ENCODE data around the gene METTL22. TPM values are rescaled to one million over a fixed set of nuclear protein-coding genes. Genes with fewer than 3 reads are reported as not detected.

METTL22 gene
- total RNA-seq, 1 donor from 2014 or later = 40.0 TPM

GRCh38 chr16:8645141-8645521 lies 23.6 kb downstream of the METTL22 start:
- no peaks in the 10 kb centered on the region for H3K4me1 ChIP-seq
- TF ChIP-seq CTCF (IDR thresholded peaks at IDR 0.05) = no peak
- TF ChIP-seq POLR2AphosphoS5 (IDR thresholded peaks at IDR 0.05; ENCODE audit: insufficient read depth in 1 of 2, low read depth in 1 of 2) = no peak
- no peak for TF ChIP-seq POLR2A (IDR thresholded peaks at IDR 0.05)
- H3K9me3 ChIP-seq = no peaks in the 10 kb centered on the region
- no peak overlapping the region for H3K4me3 ChIP-seq
- no peaks in the 10 kb centered on the region for H3K27me3 ChIP-seq
- H3K27ac ChIP-seq = no peak overlapping the region
- intact Hi-C loops (cut with DNase I) = no loop called here
- DNase-seq (ENCODE audit: extremely low spot score in 2 of 2) = no peak
- peaks cover 0 to 60% of the 10 kb centered on the region in 2 donors for H3K36me3 ChIP-seq

GRCh38 chr16:8645831-8646230 lies 24.3 kb downstream of the METTL22 start:
- peaks cover 0 to 60% of the 10 kb centered on the region in 2 donors for H3K36me3 ChIP-seq
- no peak overlapping the region for H3K27ac ChIP-seq
- intact Hi-C loops (cut with DNase I) = no loop called here
- no peak for DNase-seq (ENCODE audit: extremely low spot score in 2 of 2)
- TF ChIP-seq POLR2A (IDR thresholded peaks at IDR 0.05) = no peak
- H3K27me3 ChIP-seq = no peaks in the 10 kb centered on the region
- H3K9me3 ChIP-seq = no peaks in the 10 kb centered on the region
- no peaks in the 10 kb centered on the region for H3K4me1 ChIP-seq
- H3K4me3 ChIP-seq = no peak overlapping the region

DNA sequence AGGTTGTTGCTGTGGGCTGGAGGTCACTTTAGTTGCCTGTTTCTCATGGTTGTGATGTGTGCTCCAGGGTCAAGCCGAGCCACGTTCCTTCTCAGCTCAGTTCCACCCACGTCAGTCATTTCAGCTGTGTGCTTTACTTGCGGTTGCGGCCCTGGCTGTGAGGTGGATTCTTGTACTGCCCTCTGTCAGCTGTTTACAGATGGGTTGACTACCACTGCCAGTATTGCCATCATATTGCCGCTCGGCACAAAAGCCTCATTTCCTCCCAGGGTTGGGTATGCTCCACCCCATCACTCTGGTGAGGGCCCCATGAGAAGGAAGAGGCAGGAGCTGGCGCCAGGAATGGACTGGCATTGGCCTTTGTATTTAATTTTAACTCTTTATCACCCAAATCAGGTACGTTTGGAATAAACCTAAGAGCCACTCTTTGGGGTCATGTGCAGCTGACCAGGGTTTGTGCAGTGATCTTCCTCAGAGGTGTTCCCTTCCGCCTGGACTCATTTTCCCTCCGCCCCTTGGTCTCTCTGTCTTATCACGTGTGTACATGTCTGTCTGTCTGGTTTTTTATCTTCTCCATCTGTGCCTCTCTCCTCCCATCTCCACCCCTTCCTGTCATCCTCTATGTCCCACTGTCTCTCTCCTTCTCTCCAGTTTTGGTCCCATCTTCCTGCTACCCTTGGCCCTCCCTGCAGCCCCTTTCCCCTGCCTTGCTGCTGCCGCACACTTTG lies 25.0 kb downstream of the METTL22 start:
- Histone ChIP-seq H3K27me3 (no peaks in the 10 kb centered on the region), H3K9me3 (no peaks in the 10 kb centered on the region), H3K36me3 (peaks cover 0 to 54% of the 10 kb centered on the region in 2 donors), H3K27ac (no peak overlapping the region), H3K4me1 (no peaks in the 10 kb centered on the region), H3K4me3 (no peak overlapping the region)
- TF ChIP-seq CTCF (IDR thresholded peaks at IDR 0.05) (no peak), POLR2A (IDR thresholded peaks at IDR 0.05) (no peak), POLR2AphosphoS5 (IDR thresholded peaks at IDR 0.05; ENCODE audit: insufficient read depth in 1 of 2, low read depth in 1 of 2) (no peak)
- intact Hi-C loops (cut with DNase I) = no loop called here
- DNase-seq (ENCODE audit: extremely low spot score in 2 of 2) = no peak

DNA sequence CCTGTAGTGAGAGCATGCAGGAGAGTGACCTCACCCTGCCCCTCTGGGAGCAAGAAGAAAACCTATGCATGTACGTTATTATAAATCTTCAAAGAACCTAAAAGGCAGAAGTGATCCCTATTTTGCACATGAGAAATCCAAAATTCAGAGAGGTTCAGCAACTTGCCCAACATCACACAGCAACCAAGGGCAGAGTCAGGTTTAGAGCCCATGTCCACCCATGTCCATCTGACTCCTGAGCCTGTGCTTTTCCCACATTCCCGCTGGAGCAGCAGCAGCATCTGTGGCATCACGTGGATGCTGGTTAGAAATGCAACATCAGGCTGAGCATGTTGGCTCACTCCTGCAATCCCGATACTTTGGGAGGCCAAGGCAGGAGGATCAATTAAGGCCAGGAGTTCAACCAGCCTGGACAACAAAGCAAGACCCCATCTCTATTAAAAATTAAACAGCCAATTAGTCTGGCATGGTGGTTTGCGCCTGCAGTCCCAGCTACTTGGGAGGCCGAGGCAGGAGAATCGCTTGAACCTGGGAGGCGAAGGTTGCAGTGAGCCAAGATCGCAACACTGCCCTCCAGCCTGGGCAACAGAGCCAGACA lies 26.3 kb downstream of the METTL22 start:
- Histone ChIP-seq H3K9me3 (no peaks in the 10 kb centered on the region), H3K27me3 (no peaks in the 10 kb centered on the region), H3K27ac (no peak overlapping the region), H3K36me3 (peaks cover 0 to 41% of the 10 kb centered on the region in 2 donors), H3K4me3 (no peak overlapping the region), H3K4me1 (no peaks in the 10 kb centered on the region)
- intact Hi-C loops (cut with DNase I) = no loop called here
- DNase-seq (ENCODE audit: extremely low spot score in 2 of 2) = no peak
- TF ChIP-seq CTCF (IDR thresholded peaks at IDR 0.05) (no peak), POLR2AphosphoS5 (IDR thresholded peaks at IDR 0.05; ENCODE audit: insufficient read depth in 1 of 2, low read depth in 1 of 2) (no peak), POLR2A (IDR thresholded peaks at IDR 0.05) (no peak)

GRCh38 chr16:8648877-8649276 lies 27.4 kb downstream of the METTL22 start:
- Histone ChIP-seq H3K9me3 (no peaks in the 10 kb centered on the region), H3K36me3 (peaks cover 0 to 30% of the 10 kb centered on the region in 2 donors), H3K4me1 (no peaks in the 10 kb centered on the region), H3K27ac (no peak overlapping the region), H3K4me3 (no peak overlapping the region), H3K27me3 (no peaks in the 10 kb centered on the region)
- intact Hi-C loops (cut with DNase I) = no loop called here
- no peak for DNase-seq (ENCODE audit: extremely low spot score in 2 of 2)
- TF ChIP-seq POLR2AphosphoS5 (IDR thresholded peaks at IDR 0.05; ENCODE audit: insufficient read depth in 1 of 2, low read depth in 1 of 2) (no peak), CTCF (IDR thresholded peaks at IDR 0.05) (no peak), POLR2A (IDR thresholded peaks at IDR 0.05) (no peak)

Data from vagina (tissue), 2 donors.